Measurements from ENCODE around the gene PRODH.

DNA sequence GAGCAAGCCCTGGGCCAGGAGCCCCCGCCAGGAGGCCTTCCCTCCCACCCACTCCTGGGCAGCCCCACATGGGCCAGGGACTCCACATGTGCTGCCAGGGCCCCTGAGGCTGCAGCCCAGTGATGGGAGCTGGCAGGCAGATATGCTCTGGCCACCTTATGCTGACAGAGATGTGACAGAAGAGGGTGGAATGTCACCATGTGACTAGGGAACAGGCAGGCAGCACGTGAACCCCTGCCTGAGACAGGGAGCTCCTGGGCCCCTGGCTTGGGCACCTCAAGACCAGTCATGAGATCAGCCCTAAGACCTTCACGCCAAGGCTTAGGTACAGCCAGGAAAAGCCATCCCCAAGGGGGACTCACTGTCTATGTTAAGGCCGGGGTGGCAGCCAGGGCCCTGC is 9.1 kb downstream of the PRODH start:
- TF ChIP-seq, protein P1, sequence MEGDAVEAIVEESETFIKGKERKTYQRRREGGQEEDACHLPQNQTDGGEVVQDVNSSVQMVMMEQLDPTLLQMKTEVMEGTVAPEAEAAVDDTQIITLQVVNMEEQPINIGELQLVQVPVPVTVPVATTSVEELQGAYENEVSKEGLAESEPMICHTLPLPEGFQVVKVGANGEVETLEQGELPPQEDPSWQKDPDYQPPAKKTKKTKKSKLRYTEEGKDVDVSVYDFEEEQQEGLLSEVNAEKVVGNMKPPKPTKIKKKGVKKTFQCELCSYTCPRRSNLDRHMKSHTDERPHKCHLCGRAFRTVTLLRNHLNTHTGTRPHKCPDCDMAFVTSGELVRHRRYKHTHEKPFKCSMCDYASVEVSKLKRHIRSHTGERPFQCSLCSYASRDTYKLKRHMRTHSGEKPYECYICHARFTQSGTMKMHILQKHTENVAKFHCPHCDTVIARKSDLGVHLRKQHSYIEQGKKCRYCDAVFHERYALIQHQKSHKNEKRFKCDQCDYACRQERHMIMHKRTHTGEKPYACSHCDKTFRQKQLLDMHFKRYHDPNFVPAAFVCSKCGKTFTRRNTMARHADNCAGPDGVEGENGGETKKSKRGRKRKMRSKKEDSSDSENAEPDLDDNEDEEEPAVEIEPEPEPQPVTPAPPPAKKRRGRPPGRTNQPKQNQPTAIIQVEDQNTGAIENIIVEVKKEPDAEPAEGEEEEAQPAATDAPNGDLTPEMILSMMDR (conservative IDR thresholded peaks at IDR 0.05), result no peak
- TF ChIP-seq EZH2 (IDR thresholded peaks at IDR 0.05; ENCODE audit: low read depth), result no peak

All from PC-9 (cell line).